GM19438 (cell line): ENCODE results near the gene MANSC1.

Experiments used
- ATAC-seq: cut with Tn5 transposase; IDR thresholded peaks from one replicate; pipeline ENCODE4 v1.9.1; 2021; ENCODE audit warnings: low read depth; ENCODE audit not compliant: unreplicated experiment

Gene MANSC1

GRCh38 chr12:12349711-12350665 is at the start of gene MANSC1:
MANSC1 (minus strand) TSS chr12:12350242; CDS start chr12:12343314, 6,928 bp downstream.
- ATAC-seq = peak; percentile 59

GRCh38 chr12:12399161-12399560 is 49.1 kb upstream of the MANSC1 start:
- no peak for ATAC-seq

GRCh38 chr12:12398026-12398859 is 48.2 kb upstream of the MANSC1 start:
- ATAC-seq = no peak

GRCh38 chr12:12397184-12397583 is 47.1 kb upstream of the MANSC1 start:
- no peak for ATAC-seq

- ATAC-seq = no peak
Measured at GRCh38 chr12:12396694-12397093, 46.7 kb upstream of the MANSC1 start.

- no peak for ATAC-seq
Measured at GRCh38 chr12:12393171-12393570, 43.1 kb upstream of the MANSC1 start.

- no peak for ATAC-seq
Measured at GRCh38 chr12:12392413-12392812, 42.4 kb upstream of the MANSC1 start.

GRCh38 chr12:12387501-12387900 is 37.5 kb upstream of the MANSC1 start:
- no peak for ATAC-seq

- ATAC-seq = no peak
Measured at GRCh38 chr12:12384571-12385340, 34.7 kb upstream of the MANSC1 start.

- ATAC-seq = no peak
Measured at GRCh38 chr12:12381982-12382381, 31.9 kb upstream of the MANSC1 start.

- no peak for ATAC-seq
Measured at GRCh38 chr12:12380949-12381593, 31.0 kb upstream of the MANSC1 start.

- no peak for ATAC-seq
Measured at GRCh38 chr12:12379831-12380730, 30.0 kb upstream of the MANSC1 start.

- no peak for ATAC-seq
Measured at GRCh38 chr12:12378616-12379015, 28.6 kb upstream of the MANSC1 start.

GRCh38 chr12:12376646-12377448 is 26.8 kb upstream of the MANSC1 start:
- no peak for ATAC-seq

- no peak for ATAC-seq
Measured at GRCh38 chr12:12372946-12373722, 23.1 kb upstream of the MANSC1 start.

GRCh38 chr12:12367482-12367998 is 17.5 kb upstream of the MANSC1 start:
- no peak for ATAC-seq

- no peak for ATAC-seq
Measured at GRCh38 chr12:12366701-12367481, 16.8 kb upstream of the MANSC1 start.
